MM.1S (cell line): Measurements from ENCODE around the gene MYO5C.

Experiments
- DNase-seq: peaks from one replicate; pipeline ENCODE4 v3.0.0-alpha.2; 2015
- H2AFZ ChIP-seq: fragments of 300-600 bp; sonication (generic); 2 replicates; pipeline ENCODE4 v1.6.0; 2016; ENCODE audit warnings: antibody characterized with exemption, low read length
- H3F3A ChIP-seq: fragments of 300-600 bp; sonication (generic); 2 replicates; pipeline ENCODE4 v1.6.1; 2016; ENCODE audit warnings: mild to moderate bottlenecking, antibody characterized with exemption, low read length, moderate library complexity, mixed read lengths; ENCODE audit not compliant: insufficient read depth
- H3K27ac ChIP-seq: fragments of 300-600 bp; sonication (generic); 2 replicates; pipeline ENCODE4 v1.5.1; 2016; ENCODE audit warnings: mild to moderate bottlenecking, low read length
- H3K27me3 ChIP-seq: fragments of 300-600 bp; sonication (generic); replicated peaks from 2 replicates; pipeline ENCODE4 v1.6.0; 2016; ENCODE audit warnings: low read length; ENCODE audit not compliant: insufficient read depth
- H3K36me3 ChIP-seq: fragments of 300-600 bp; sonication (generic); replicated peaks from 2 replicates; pipeline ENCODE4 v1.6.1; 2016; ENCODE audit warnings: mild to moderate bottlenecking, low read length, mixed read lengths; ENCODE audit not compliant: insufficient read depth
- H3K4me1 ChIP-seq: fragments of 300-600 bp; sonication (generic); 2 replicates; pipeline ENCODE4 v1.6.1; 2016; ENCODE audit warnings: low read length, mixed read lengths
- H3K4me2 ChIP-seq: fragments of 300-600 bp; sonication (generic); 2 replicates; pipeline ENCODE4 v1.6.0; 2016; ENCODE audit warnings: low read depth, low read length
- H3K4me3 ChIP-seq: fragments of 300-600 bp; sonication (generic); 2 replicates; pipeline ENCODE4 v1.5.1; 2016; ENCODE audit warnings: low read length, mixed read lengths
- H3K79me2 ChIP-seq: fragments of 300-600 bp; sonication (generic); 2 replicates; pipeline ENCODE4 v1.6.1; 2016; ENCODE audit warnings: mixed run types, low read length, mixed read lengths
- H3K9ac ChIP-seq: fragments of 300-600 bp; sonication (generic); 2 replicates; pipeline ENCODE4 v1.6.1; 2016; ENCODE audit warnings: low read length, mixed read lengths
- H3K9me2 ChIP-seq: fragments of 300-600 bp; sonication (generic); replicated peaks from 2 replicates; pipeline ENCODE4 v1.6.1; 2016; ENCODE audit warnings: mild to moderate bottlenecking, low read length, mixed read lengths; ENCODE audit not compliant: insufficient read depth
- H3K9me3 ChIP-seq: fragments of 300-600 bp; sonication (generic); replicated peaks from 2 replicates; pipeline ENCODE4 v1.6.1; 2016; ENCODE audit warnings: mild to moderate bottlenecking, low read length, mixed read lengths; ENCODE audit not compliant: insufficient read depth
- H4K20me1 ChIP-seq: fragments of 300-600 bp; sonication (generic); 2 replicates; pipeline ENCODE4 v1.6.1; 2016; ENCODE audit warnings: mild to moderate bottlenecking, low read length, moderate library complexity, mixed read lengths; ENCODE audit not compliant: insufficient read depth
- EZH2 ChIP-seq: fragments of 300-600 bp; sonication (generic); optimal IDR thresholded peaks from 2 replicates; pipeline ENCODE3; 2017; ENCODE audit warnings: low read depth, mild to moderate bottlenecking, antibody characterized with exemption, low read length, mixed read lengths
- EZH2phosphoT487 ChIP-seq: fragments of 300-600 bp; sonication (generic); IDR thresholded peaks from 2 replicates; pipeline ENCODE4 v1.6.1; 2018; ENCODE audit warnings: antibody characterized with exemption, low read length
- TF ChIP-seq, protein P1 (sequence below): fragments of 300-600 bp; sonication (generic); IDR thresholded peaks from 2 replicates; pipeline ENCODE4 v1.5.1; 2016; ENCODE audit warnings: antibody characterized with exemption, low read length, mixed read lengths

MYO5C gene

DNA sequence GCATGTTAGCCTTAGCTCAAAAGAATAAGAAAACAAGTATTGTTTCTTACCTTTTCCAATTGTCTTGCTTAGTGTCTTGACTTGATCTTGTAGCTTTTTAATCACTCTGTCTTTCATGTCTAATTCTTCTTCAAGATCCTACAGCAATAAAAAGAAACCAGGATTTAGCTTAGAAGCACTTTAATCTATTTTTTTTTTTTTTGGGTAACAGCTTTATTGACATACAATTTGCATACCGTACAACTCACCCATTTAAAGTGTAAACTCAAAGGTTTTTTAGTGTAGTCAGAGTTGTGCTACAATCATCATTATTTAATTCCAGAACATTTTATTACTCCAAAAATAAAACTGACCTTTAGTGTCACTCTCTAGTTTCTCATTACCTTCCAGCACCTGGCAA is 81.1 kb downstream of the MYO5C start:
- no peaks in the 10 kb centered on the region for H3K79me2 ChIP-seq
- no peaks in the 10 kb centered on the region for H3F3A ChIP-seq

DNA sequence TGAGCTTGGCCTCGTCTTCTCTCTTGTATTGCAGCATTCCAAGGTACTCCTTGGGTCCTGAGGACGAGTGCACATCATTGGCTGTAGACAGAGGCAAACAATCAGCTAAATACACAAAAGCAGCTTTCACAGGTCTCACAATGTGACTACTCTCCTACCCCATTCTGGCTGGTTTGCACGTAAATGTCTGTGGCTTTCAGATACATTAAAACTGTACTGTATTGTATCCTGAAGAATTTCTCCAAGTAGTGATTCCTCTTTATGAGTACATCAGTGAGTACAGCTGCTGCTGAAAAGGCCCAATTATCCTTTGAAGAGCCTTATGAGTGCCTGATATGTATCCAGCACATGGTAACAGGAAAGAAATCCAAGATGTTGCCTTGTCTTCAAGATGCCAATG is 82.4 kb downstream of the MYO5C start:
- Histone ChIP-seq H4K20me1 (no peaks in the 10 kb centered on the region), H3K4me1 (no peaks in the 10 kb centered on the region), H3K36me3 (no peaks in the 10 kb centered on the region), H2AFZ (no peak overlapping the region), H3K9me3 (no peaks in the 10 kb centered on the region), H3F3A (no peaks in the 10 kb centered on the region), H3K4me3 (no peak overlapping the region), H3K9me2 (no peaks in the 10 kb centered on the region), H3K79me2 (no peaks in the 10 kb centered on the region), H3K4me2 (no peak overlapping the region), H3K27me3 (no peaks in the 10 kb centered on the region), H3K27ac (no peak overlapping the region), H3K9ac (no peak overlapping the region)
- TF ChIP-seq, protein P1, sequence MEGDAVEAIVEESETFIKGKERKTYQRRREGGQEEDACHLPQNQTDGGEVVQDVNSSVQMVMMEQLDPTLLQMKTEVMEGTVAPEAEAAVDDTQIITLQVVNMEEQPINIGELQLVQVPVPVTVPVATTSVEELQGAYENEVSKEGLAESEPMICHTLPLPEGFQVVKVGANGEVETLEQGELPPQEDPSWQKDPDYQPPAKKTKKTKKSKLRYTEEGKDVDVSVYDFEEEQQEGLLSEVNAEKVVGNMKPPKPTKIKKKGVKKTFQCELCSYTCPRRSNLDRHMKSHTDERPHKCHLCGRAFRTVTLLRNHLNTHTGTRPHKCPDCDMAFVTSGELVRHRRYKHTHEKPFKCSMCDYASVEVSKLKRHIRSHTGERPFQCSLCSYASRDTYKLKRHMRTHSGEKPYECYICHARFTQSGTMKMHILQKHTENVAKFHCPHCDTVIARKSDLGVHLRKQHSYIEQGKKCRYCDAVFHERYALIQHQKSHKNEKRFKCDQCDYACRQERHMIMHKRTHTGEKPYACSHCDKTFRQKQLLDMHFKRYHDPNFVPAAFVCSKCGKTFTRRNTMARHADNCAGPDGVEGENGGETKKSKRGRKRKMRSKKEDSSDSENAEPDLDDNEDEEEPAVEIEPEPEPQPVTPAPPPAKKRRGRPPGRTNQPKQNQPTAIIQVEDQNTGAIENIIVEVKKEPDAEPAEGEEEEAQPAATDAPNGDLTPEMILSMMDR, result no peak
- TF ChIP-seq EZH2phosphoT487, result no peak
- TF ChIP-seq EZH2, result no peak
- DNase-seq, result no peak

More for the DNA sequence above, 81.1 kb downstream of the MYO5C start:
- Histone ChIP-seq H3K9me2 (no peaks in the 10 kb centered on the region), H2AFZ (no peak overlapping the region), H3K9ac (no peak overlapping the region), H3K4me1 (no peaks in the 10 kb centered on the region), H3K27ac (no peak overlapping the region), H3K4me2 (no peak overlapping the region), H4K20me1 (no peaks in the 10 kb centered on the region), H3K9me3 (no peaks in the 10 kb centered on the region), H3K36me3 (no peaks in the 10 kb centered on the region), H3K27me3 (no peaks in the 10 kb centered on the region), H3K4me3 (no peak overlapping the region)
- TF ChIP-seq EZH2phosphoT487, result no peak
- no peak for TF ChIP-seq EZH2
- TF ChIP-seq, protein P1, result no peak
- no peak for DNase-seq

DNA sequence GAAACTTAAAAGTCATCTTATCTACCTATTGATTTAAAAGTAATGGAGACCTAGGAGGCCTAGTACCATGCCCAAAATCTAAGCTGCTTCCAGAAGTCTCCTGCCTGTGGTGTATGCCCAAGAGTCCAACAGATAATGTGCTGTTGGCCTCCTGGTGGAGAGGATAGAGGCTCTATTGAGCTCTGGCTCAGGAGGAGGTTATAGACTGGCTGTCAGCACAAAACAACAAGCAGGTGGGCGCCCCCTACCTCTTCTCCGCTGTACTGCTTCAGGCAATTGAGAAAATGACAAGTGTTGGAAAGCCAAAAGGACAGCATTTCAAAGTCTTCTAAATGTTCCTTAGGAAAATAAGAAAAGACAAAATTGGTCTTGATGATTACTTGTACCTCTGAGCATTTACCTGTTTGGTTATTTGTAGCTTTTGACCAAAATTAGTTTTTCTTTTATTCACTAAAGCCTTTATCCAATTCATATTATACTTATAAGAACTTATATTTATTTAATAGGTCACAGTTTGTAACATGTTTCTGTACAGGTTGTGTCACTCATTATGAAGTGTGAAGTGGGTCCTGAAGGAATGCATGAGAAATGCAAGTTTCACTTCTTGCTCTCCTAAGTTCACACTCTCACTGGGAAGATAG is 87.2 kb downstream of the MYO5C start:
- no peak overlapping the region for H3K27ac ChIP-seq
- H3K36me3 ChIP-seq, result no peaks in the 10 kb centered on the region
- no peaks in the 10 kb centered on the region for H3K9me3 ChIP-seq
- no peak overlapping the region for H2AFZ ChIP-seq
- H3K4me3 ChIP-seq, result no peak overlapping the region
- no peaks in the 10 kb centered on the region for H4K20me1 ChIP-seq
- no peaks in the 10 kb centered on the region for H3K27me3 ChIP-seq
- no peak overlapping the region for H3K4me2 ChIP-seq
- no peaks in the 10 kb centered on the region for H3K4me1 ChIP-seq
- no peaks in the 10 kb centered on the region for H3F3A ChIP-seq
- TF ChIP-seq EZH2phosphoT487 (no peak), EZH2 (no peak)
- TF ChIP-seq, protein P1, result peak; percentile 90
- no peak overlapping the region for H3K9ac ChIP-seq
- no peaks in the 10 kb centered on the region for H3K79me2 ChIP-seq
- no peaks in the 10 kb centered on the region for H3K9me2 ChIP-seq
- DNase-seq, result peak; percentile 60
